ENCODE results near the gene C4orf50. TPM values are rescaled to one million over a fixed set of nuclear protein-coding genes. Genes with fewer than 3 reads are reported as not detected.

The C4orf50 gene
- total RNA-seq, 1 experiment from 2014 or later: 0.17 TPM

DNA sequence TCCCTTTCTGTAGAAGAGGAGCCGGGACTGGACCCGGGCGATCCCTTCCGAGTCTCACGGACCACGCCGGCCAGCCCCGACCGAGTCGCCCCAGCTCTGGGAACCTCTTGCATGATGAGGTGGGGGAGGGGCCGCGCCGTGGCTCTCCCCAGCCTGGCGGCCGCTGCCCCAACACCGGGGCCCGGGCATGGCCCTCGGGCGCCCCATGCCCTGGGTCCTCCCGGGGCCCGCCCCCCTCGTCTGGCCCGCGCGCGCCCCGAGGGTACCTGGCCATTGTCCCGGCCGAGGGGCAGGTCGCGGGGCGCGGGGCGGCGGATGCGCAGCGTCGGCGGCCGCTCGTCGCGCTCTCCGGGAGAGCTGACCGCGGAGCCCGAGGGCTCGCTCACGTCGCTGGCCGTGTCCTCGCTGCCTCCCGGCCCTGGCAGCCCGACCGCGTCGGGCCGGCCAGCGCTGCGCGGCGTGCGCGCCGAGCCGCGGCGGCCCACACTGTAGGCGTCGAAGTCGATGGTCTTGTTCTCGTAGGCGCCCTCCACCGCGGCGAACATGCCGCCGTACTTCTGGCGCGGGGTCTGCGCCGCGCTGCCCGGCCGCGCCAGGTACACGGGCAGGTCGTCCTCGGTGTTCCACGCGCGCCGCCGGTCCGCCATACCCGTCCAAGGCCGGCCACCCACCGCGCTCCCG lies 125.8 kb downstream of the C4orf50 start:
- no peak overlapping the region for H3K9ac ChIP-seq (ENCODE audit: extremely low read depth, insufficient read length, low read length)

More for the DNA sequence above, 125.8 kb downstream of the C4orf50 start:
- TF ChIP-seq, protein P1, sequence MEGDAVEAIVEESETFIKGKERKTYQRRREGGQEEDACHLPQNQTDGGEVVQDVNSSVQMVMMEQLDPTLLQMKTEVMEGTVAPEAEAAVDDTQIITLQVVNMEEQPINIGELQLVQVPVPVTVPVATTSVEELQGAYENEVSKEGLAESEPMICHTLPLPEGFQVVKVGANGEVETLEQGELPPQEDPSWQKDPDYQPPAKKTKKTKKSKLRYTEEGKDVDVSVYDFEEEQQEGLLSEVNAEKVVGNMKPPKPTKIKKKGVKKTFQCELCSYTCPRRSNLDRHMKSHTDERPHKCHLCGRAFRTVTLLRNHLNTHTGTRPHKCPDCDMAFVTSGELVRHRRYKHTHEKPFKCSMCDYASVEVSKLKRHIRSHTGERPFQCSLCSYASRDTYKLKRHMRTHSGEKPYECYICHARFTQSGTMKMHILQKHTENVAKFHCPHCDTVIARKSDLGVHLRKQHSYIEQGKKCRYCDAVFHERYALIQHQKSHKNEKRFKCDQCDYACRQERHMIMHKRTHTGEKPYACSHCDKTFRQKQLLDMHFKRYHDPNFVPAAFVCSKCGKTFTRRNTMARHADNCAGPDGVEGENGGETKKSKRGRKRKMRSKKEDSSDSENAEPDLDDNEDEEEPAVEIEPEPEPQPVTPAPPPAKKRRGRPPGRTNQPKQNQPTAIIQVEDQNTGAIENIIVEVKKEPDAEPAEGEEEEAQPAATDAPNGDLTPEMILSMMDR (conservative IDR thresholded peaks at IDR 0.05): no peak
- no peak overlapping the region for H3K23ac ChIP-seq (ENCODE audit: insufficient read length, low read depth, low read length)
- no peak overlapping the region for H3K27ac ChIP-seq (ENCODE audit: insufficient read length, low read depth, low read length)
- Mint-ChIP-seq H3K27ac (no peak overlapping the region), H3K9me3 (peaks cover 5 to 15% of the 10 kb centered on the region in 2 experiments), H3K36me3 (ENCODE audit: insufficient read depth in 1 of 3, low read depth in 3 of 3) (peaks cover 0 to 9% (median 3%) of the 10 kb centered on the region in 3 experiments; a peak in 4 of 7 replicates), H3K4me3 (peak overlapping the region; percentile 68 to 84), H3K27me3 (ENCODE audit: low read depth) (peaks cover 80% of the 10 kb centered on the region), H3K4me1 (peaks cover 31 to 52% of the 10 kb centered on the region in 2 experiments)
- peaks cover 2% of the 10 kb centered on the region; the same call in 1 of the 2 replicates for H3K4me1 ChIP-seq (ENCODE audit: insufficient read depth, low read length)
- no peak overlapping the region; the same call in 1 of the 2 replicates for H3K14ac ChIP-seq (ENCODE audit: insufficient read depth, low read length)
- H3K79me2 ChIP-seq (ENCODE audit: insufficient read depth, low read length): no peaks in the 10 kb centered on the region
- H2BK15ac ChIP-seq (ENCODE audit: low read depth, low read length): no peak overlapping the region
- H3K9me3 ChIP-seq (ENCODE audit: control insufficient read depth, low read depth, low read length): no peaks in the 10 kb centered on the region
- H2BK12ac ChIP-seq (ENCODE audit: insufficient read length, low read depth, low read length): no peak overlapping the region
- no CpG with 5 or more reads among the region's 100 CpGs for WGBS (ENCODE audit: extremely low coverage, insufficient read length, low lambda C conversion rate)
- no peak overlapping the region for H2AK5ac ChIP-seq (ENCODE audit: insufficient read length, low read length)
- no peak overlapping the region for H2BK20ac ChIP-seq (ENCODE audit: low read depth, low read length, poor library complexity, severe bottlenecking)
- H4K91ac ChIP-seq (ENCODE audit: insufficient read length, low read depth, low read length): no peak overlapping the region
- no peak overlapping the region for H4K5ac ChIP-seq (ENCODE audit: insufficient read length, low read depth, low read length)
- H3T11ph ChIP-seq (ENCODE audit: low read length): no peak overlapping the region
- H3K4ac ChIP-seq (ENCODE audit: low read depth, low read length): no peak overlapping the region
- H2AFZ ChIP-seq (ENCODE audit: low read length): no peak overlapping the region
- H3K18ac ChIP-seq (ENCODE audit: insufficient read length, low read depth, low read length): no peak overlapping the region
- H2BK5ac ChIP-seq (ENCODE audit: insufficient read length, low read length): no peak overlapping the region
- peak overlapping the region; percentile 82 for H3K4me2 ChIP-seq (ENCODE audit: insufficient read depth, insufficient read length, low read length)
- no peak overlapping the region for H3K56ac ChIP-seq (ENCODE audit: insufficient read length, low read depth, low read length)
- no peak overlapping the region for H2BK120ac ChIP-seq (ENCODE audit: low read depth, low read length, poor library complexity, severe bottlenecking)
- no peak for DNase-seq
- peaks cover 15% of the 10 kb centered on the region for H3K23me2 ChIP-seq (ENCODE audit: insufficient read length, low read depth, low read length, poor library complexity, severe bottlenecking)
- H4K20me1 ChIP-seq (ENCODE audit: control insufficient read depth, insufficient read depth, insufficient read length): no peaks in the 10 kb centered on the region
- peaks cover 18% of the 10 kb centered on the region; the same call in 1 of the 2 replicates for H3K27me3 ChIP-seq (ENCODE audit: insufficient read depth, low read length)
- H4K8ac ChIP-seq (replicated peaks; ENCODE audit: insufficient read length, low read depth, low read length): no peak overlapping the region
- no peaks in the 10 kb centered on the region for H3K79me1 ChIP-seq (ENCODE audit: insufficient read depth, low read depth, low read length, poor library complexity, severe bottlenecking)

All from H9 (cell line).